IMR-90 (cell line): ENCODE results near the gene SLC25A21.

ENCODE experiments used
- BHLHE40 ChIP-seq: fragments of 150-350 bp; IDR thresholded peaks from 2 replicates; pipeline ENCODE4 v1.6.1; 2016; ENCODE audit warnings: mild to moderate bottlenecking, low read depth, low read length
- CEBPB ChIP-seq: IDR thresholded peaks from 2 replicates; pipeline ENCODE4 v1.6.1; 2012; ENCODE audit warnings: low read depth, low read length, improper control_type of control experiment
- ELK1 ChIP-seq: fragments of 150-350 bp; IDR thresholded peaks from 2 replicates; pipeline ENCODE4 v1.6.1; 2016; ENCODE audit warnings: low read depth, mild to moderate bottlenecking, low read length, moderate library complexity, borderline replicate concordance
- FOS ChIP-seq: fragments of 150-350 bp; IDR thresholded peaks from 2 replicates; pipeline ENCODE4 v1.6.1; 2016; ENCODE audit warnings: low read depth, low read length
- MAFK ChIP-seq: IDR thresholded peaks from 2 replicates; pipeline ENCODE4 v1.6.1; 2012; ENCODE audit warnings: low read depth, low read length, improper control_type of control experiment
- MAZ ChIP-seq: IDR thresholded peaks from 2 replicates; pipeline ENCODE4 v1.6.1; 2012; ENCODE audit warnings: low read depth, mild to moderate bottlenecking, low read length, improper control_type of control experiment, moderate library complexity, borderline replicate concordance
- NFE2L2 ChIP-seq: fragments of 150-350 bp; IDR thresholded peaks from 2 replicates; pipeline ENCODE4 v1.6.1; 2016; ENCODE audit warnings: low read depth, mild to moderate bottlenecking, low read length
- POLR2A ChIP-seq: IDR thresholded peaks from 2 replicates; pipeline ENCODE4 v1.6.1; 2012; ENCODE audit warnings: mild to moderate bottlenecking, low read depth, low read length
- RAD21 ChIP-seq: IDR thresholded peaks from 2 replicates; pipeline ENCODE4 v1.6.1; 2012; ENCODE audit warnings: low read length, improper control_type of control experiment
- RFX5 ChIP-seq: IDR thresholded peaks from 2 replicates; pipeline ENCODE4 v1.8.0; 2012; ENCODE audit warnings: low read depth, mild to moderate bottlenecking, low read length, moderate library complexity
- SMC3 ChIP-seq: fragments of 150-350 bp; IDR thresholded peaks from 2 replicates; pipeline ENCODE4 v1.6.1; 2016; ENCODE audit warnings: low read depth, mild to moderate bottlenecking, antibody characterized with exemption, low read length, moderate library complexity
- TF ChIP-seq, protein P1 (sequence below): conservative IDR thresholded peaks from 2 replicates; pipeline ENCODE4 v1.5.1; 2012; ENCODE audit warnings: mild to moderate bottlenecking, low read depth, low read length, improper control_type of control experiment
- TF ChIP-seq, protein P2 (sequence below): fragments of 150-350 bp; IDR thresholded peaks from 2 replicates; pipeline ENCODE4 v1.6.1; 2017; ENCODE audit warnings: mild to moderate bottlenecking, antibody characterized with exemption, low read length, low read depth

GRCh38 chr14:36857136-36857535, 315.3 kb downstream of the SLC25A21 start:
- TF ChIP-seq RFX5: no peak
- TF ChIP-seq, protein P1, sequence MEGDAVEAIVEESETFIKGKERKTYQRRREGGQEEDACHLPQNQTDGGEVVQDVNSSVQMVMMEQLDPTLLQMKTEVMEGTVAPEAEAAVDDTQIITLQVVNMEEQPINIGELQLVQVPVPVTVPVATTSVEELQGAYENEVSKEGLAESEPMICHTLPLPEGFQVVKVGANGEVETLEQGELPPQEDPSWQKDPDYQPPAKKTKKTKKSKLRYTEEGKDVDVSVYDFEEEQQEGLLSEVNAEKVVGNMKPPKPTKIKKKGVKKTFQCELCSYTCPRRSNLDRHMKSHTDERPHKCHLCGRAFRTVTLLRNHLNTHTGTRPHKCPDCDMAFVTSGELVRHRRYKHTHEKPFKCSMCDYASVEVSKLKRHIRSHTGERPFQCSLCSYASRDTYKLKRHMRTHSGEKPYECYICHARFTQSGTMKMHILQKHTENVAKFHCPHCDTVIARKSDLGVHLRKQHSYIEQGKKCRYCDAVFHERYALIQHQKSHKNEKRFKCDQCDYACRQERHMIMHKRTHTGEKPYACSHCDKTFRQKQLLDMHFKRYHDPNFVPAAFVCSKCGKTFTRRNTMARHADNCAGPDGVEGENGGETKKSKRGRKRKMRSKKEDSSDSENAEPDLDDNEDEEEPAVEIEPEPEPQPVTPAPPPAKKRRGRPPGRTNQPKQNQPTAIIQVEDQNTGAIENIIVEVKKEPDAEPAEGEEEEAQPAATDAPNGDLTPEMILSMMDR: no peak
- no peak for TF ChIP-seq FOS
- no peak for TF ChIP-seq POLR2A
- no peak for TF ChIP-seq MAFK
- no peak for TF ChIP-seq BHLHE40
- TF ChIP-seq ELK1: no peak
- TF ChIP-seq NFE2L2: no peak
- TF ChIP-seq, protein P2, sequence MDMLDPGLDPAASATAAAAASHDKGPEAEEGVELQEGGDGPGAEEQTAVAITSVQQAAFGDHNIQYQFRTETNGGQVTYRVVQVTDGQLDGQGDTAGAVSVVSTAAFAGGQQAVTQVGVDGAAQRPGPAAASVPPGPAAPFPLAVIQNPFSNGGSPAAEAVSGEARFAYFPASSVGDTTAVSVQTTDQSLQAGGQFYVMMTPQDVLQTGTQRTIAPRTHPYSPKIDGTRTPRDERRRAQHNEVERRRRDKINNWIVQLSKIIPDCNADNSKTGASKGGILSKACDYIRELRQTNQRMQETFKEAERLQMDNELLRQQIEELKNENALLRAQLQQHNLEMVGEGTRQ: no peak
- no peak for TF ChIP-seq MAZ
- TF ChIP-seq SMC3: no peak
- no peak for TF ChIP-seq CEBPB
- no peak for TF ChIP-seq RAD21
